Endodermal cell (in vitro differentiated cells): ENCODE results near the gene BEND7. TPM values are rescaled to one million over a fixed set of nuclear protein-coding genes. Genes with fewer than 3 reads are reported as not detected.

Experiments used
- DNase-seq: peaks from one replicate; pipeline ENCODE4 v3.0.0-alpha.2; 2017
- H3K27ac ChIP-seq: 2 replicates; pipeline ENCODE4 v1.5.1; 2013; ENCODE audit warnings: mild to moderate bottlenecking, low read depth, low read length, moderate library complexity
- H3K27me3 ChIP-seq: 2 replicates; pipeline ENCODE4 v1.6.1; 2013; ENCODE audit warnings: mild to moderate bottlenecking, low read length, moderate library complexity; ENCODE audit not compliant: insufficient read depth, control insufficient read depth, poor library complexity, severe bottlenecking
- H3K36me3 ChIP-seq: 2 replicates; pipeline ENCODE4 v1.7.0; 2013; ENCODE audit warnings: mild to moderate bottlenecking, low read length, moderate library complexity; ENCODE audit not compliant: control insufficient read depth, insufficient read depth
- H3K4me1 ChIP-seq: one replicate; pipeline ENCODE4 v1.7.0; 2013; ENCODE audit warnings: low read length; ENCODE audit not compliant: control insufficient read depth, insufficient read depth
- H3K4me3 ChIP-seq: 2 replicates; pipeline ENCODE4 v1.5.1; 2013; ENCODE audit warnings: mild to moderate bottlenecking, low read length, moderate library complexity
- H3K9ac ChIP-seq: 2 replicates; pipeline ENCODE4 v1.6.1; 2013; ENCODE audit warnings: mild to moderate bottlenecking, low read length, moderate library complexity; ENCODE audit not compliant: poor library complexity, severe bottlenecking; ENCODE audit errors: extremely low read depth
- H3K9me3 ChIP-seq: 2 replicates; pipeline ENCODE4 v1.6.1; 2013; ENCODE audit warnings: mild to moderate bottlenecking, low read length, moderate library complexity; ENCODE audit not compliant: control insufficient read depth
- H3K27ac Mint-ChIP-seq: 2 replicates; pipeline ENCODE4 v1.8.0; 2020; ENCODE audit warnings: mixed read lengths
- H3K27me3 Mint-ChIP-seq: 2 replicates; pipeline ENCODE4 v1.8.0; 2021; ENCODE audit warnings: mild to moderate bottlenecking, mixed read lengths; ENCODE audit not compliant: insufficient read depth
- H3K36me3 Mint-ChIP-seq: 2 replicates; pipeline ENCODE4 v1.8.0; 2020; ENCODE audit warnings: low read depth, mixed read lengths
- H3K4me1 Mint-ChIP-seq: 2 replicates; pipeline ENCODE4 v1.8.0; 2020; ENCODE audit warnings: mixed read lengths
- H3K4me3 Mint-ChIP-seq: 2 replicates; pipeline ENCODE4 v1.8.0; 2020; ENCODE audit warnings: mild to moderate bottlenecking, moderate library complexity, mixed read lengths
- H3K9me3 Mint-ChIP-seq: 2 replicates; pipeline ENCODE4 v1.8.0; 2020; ENCODE audit warnings: mild to moderate bottlenecking, mixed read lengths
- CTCF ChIP-seq: fragments of 200-600 bp; sonication (generic); conservative IDR thresholded peaks from 2 replicates; pipeline ENCODE4 v1.5.0; 2021; ENCODE audit warnings: antibody characterized with exemption, mild to moderate bottlenecking
- WGBS, 2 experiments: methylation state at CpG; one replicate each; pipeline versions ENCODE4 v1.1.5 to v1.1.7; 2013; ENCODE audit warnings: missing lambda C conversion rate in 2 of 2, mixed read lengths in 1 of 2; ENCODE audit not compliant: insufficient coverage in 1 of 2, insufficient read length in 1 of 2; 5-methylcytosine and 5-hydroxymethylcytosine counted together
- total RNA-seq, 2 donors: library from RNA; stranded (reverse); fragmentation: NEBNext Ultra II Directional in 1 of 2; extraction: Animal tissue kit (Norgen Biotek cat#: 25700) in 1 of 2; gene quantifications; 2 replicates in 1 of 2; 3 replicates in 1 of 2; pipeline ENCODE4 v1.2.1, GENCODE V29; 2021

Gene BEND7
- total RNA-seq, 2 donors from 2014 or later: 5.3 to 5.7 TPM

GRCh38 chr10:13441476-13441875, 87.3 kb downstream of the BEND7 start:
- Mint-ChIP-seq H3K4me3 (no peak overlapping the region), H3K27ac (no peak overlapping the region), H3K9me3 (no peaks in the 10 kb centered on the region), H3K36me3 (no peaks in the 10 kb centered on the region), H3K4me1 (peaks cover 25% of the 10 kb centered on the region), H3K27me3 (peaks cover 36% of the 10 kb centered on the region)
- no peaks in the 10 kb centered on the region for H3K36me3 ChIP-seq
- no peak for TF ChIP-seq CTCF
- H3K4me1 ChIP-seq: peaks cover 7% of the 10 kb centered on the region
- DNase-seq: no peak
- no peak overlapping the region for H3K9ac ChIP-seq
- WGBS, 2 experiments: 71 to 87% methylated on average over 4 to 7 of the region's 7 CpGs
- no peak overlapping the region for H3K27ac ChIP-seq
- no peak overlapping the region for H3K4me3 ChIP-seq
- H3K27me3 ChIP-seq: peaks cover 28% of the 10 kb centered on the region
- no peaks in the 10 kb centered on the region for H3K9me3 ChIP-seq

DNA sequence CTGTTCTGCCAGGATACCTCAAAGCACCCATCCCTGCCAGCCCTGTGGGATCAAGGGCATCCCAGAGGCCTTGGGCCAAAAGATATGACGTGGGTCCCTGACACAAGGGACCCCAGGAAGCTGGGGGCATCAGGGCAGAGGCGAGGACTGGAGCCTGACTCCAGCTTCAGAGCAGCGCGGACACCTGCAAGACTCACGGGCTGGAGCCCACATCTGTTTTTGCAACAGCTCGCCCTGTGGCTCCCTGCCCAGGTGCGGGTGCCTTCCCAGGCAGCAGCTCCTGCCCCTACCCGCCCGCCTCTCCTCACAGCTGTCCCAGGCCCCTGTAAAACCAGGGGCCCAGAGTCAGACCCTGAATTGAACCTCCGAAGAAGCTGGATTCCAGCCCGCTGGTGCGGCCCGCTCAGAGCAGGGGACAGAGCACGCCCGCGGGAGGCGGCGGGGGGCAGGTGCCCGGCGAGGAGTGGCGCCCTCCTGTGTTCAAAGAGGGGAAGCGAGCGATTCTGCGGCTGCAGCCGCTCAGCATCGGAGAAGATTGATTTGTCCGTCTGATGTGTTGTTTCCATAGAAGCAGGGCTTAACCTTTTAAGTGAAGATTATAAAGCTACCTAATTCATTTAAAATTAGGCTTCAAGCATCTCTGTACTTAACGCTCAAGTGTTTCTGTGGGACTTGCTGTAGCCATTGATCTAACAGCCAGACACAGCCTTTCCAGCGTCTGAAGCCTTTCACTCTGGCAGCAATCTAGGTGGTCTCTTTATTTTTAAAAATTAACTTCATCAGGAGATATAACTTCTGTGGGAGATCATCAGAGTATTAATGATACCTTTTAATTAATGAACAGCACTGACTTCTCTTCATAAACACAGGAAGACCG, 88.4 kb downstream of the BEND7 start:
- H3K27ac ChIP-seq: no peak overlapping the region
- WGBS, 2 experiments: 11 to 19% methylated on average over 26 to 30 of the region's 30 CpGs
- H3K4me1 Mint-ChIP-seq: peaks cover 25% of the 10 kb centered on the region
- H3K27me3 Mint-ChIP-seq: peaks cover 39% of the 10 kb centered on the region
- no peaks in the 10 kb centered on the region for H3K9me3 ChIP-seq
- TF ChIP-seq CTCF: peak; percentile 99
- peaks cover 28% of the 10 kb centered on the region for H3K27me3 ChIP-seq
- no peaks in the 10 kb centered on the region for H3K36me3 Mint-ChIP-seq
- peak; percentile 92 for DNase-seq
- no peaks in the 10 kb centered on the region for H3K36me3 ChIP-seq
- peak overlapping the region; percentile 50 for H3K4me3 Mint-ChIP-seq
- H3K4me1 ChIP-seq: peaks cover 7% of the 10 kb centered on the region
- no peak overlapping the region for H3K27ac Mint-ChIP-seq
- H3K9ac ChIP-seq: no peak overlapping the region
- H3K9me3 Mint-ChIP-seq: no peaks in the 10 kb centered on the region
- peak overlapping the region; percentile 48 for H3K4me3 ChIP-seq

DNA sequence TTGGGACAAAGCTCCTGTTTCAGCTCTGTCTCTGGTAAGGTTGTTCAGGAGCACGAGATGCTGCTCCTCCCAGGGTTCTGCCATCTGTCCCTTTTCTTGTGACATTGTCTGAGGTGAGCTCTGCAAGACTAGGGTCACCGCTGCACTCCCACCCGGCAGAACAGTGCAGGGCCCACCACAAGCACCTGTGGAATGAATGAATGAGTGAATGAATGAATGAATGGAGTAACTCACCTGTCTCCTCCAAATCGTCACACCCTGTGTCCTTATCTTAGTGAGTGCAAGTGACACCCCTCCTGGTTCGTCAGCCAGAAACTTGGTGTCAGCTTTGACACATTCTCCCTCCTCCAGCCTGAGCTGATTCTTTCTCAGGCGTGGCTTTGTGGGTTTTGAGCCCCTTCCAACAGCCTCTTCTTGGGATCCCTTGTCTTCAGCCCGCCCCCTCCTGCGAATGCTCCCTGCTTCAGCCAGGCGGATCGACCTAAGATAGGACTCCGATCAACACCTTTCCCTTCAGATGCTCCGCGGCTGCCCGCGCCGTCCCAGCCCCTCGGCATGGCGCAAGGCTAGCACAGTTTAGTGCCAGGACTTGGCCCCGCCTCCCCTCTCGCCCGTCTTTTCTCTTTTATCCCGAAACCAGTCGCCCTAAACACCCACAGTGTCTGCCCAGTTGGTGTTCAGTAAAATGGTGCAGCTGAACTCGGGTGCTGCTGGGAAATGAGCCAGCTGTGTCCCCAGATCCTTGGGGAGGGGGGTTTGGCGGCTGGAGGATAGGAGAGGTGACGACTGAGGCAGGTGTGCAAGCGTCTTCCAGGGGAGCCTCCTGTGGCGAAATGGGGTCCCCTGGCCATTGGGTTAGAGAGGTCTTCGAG, 89.3 kb downstream of the BEND7 start:
- no peak for TF ChIP-seq CTCF
- Histone ChIP-seq H3K9me3 (no peaks in the 10 kb centered on the region), H3K4me1 (peaks cover 7% of the 10 kb centered on the region), H3K4me3 (peak overlapping the region; percentile 48), H3K9ac (no peak overlapping the region), H3K36me3 (no peaks in the 10 kb centered on the region), H3K27me3 (peaks cover 28% of the 10 kb centered on the region), H3K27ac (no peak overlapping the region)
- peak overlapping the region; percentile 50 for H3K4me3 Mint-ChIP-seq
- peaks cover 39% of the 10 kb centered on the region for H3K27me3 Mint-ChIP-seq
- peaks cover 25% of the 10 kb centered on the region for H3K4me1 Mint-ChIP-seq
- no peaks in the 10 kb centered on the region for H3K36me3 Mint-ChIP-seq
- H3K27ac Mint-ChIP-seq: no peak overlapping the region
- no peaks in the 10 kb centered on the region for H3K9me3 Mint-ChIP-seq
- WGBS, 2 experiments: 56 to 72% methylated on average over 11 to 29 of the region's 29 CpGs
- DNase-seq: peak; percentile 82
